GM12891 (cell line): ENCODE data around the gene UNC13B.

ENCODE experiments used
- DNase-seq: peaks from one replicate; pipeline ENCODE4 v3.0.0; 2011; ENCODE audit warnings: low spot score; ENCODE audit not compliant: insufficient read length
- FAIRE-seq: peaks from 2 replicates; lab custom pipeline; 2011; peaks lifted over from hg19 to GRCh38; lab: Jason Lieb, UNC
- PAX5 ChIP-seq: IDR thresholded peaks from 2 replicates; pipeline ENCODE4 v1.6.1; 2011; ENCODE audit warnings: low read length, moderate library complexity, mild to moderate bottlenecking; ENCODE audit not compliant: insufficient read depth, severe bottlenecking
- POLR2A ChIP-seq: IDR thresholded peaks from 2 replicates; pipeline ENCODE4 v1.6.1; 2011; ENCODE audit warnings: low read depth, low read length, control low read depth
- POLR2AphosphoS5 ChIP-seq: IDR thresholded peaks from 2 replicates; pipeline ENCODE4 v1.6.1; 2011; ENCODE audit warnings: low read depth, low read length, control low read depth
- POU2F2 ChIP-seq: IDR thresholded peaks from 2 replicates; pipeline ENCODE4 v1.6.1; 2011; ENCODE audit warnings: low read depth, mild to moderate bottlenecking, control low read depth, low read length, moderate library complexity
- SPI1 ChIP-seq: IDR thresholded peaks from 2 replicates; pipeline ENCODE4 v1.6.1; 2011; ENCODE audit warnings: low read depth, low read length, control low read depth
- TAF1 ChIP-seq: IDR thresholded peaks from 2 replicates; pipeline ENCODE4 v1.6.1; 2011; ENCODE audit warnings: low read depth, low read length, control low read depth

Gene UNC13B

GRCh38 chr9:35257986-35258659, 96.3 kb downstream of the UNC13B start:
- TF ChIP-seq PAX5 (no peak), SPI1 (no peak), POLR2AphosphoS5 (no peak), POU2F2 (no peak), POLR2A (no peak)
- DNase-seq (no peak), FAIRE-seq (no peak)

GRCh38 chr9:35258660-35259474, 97.1 kb downstream of the UNC13B start:
- TF ChIP-seq SPI1, result no peak
- no peak for DNase-seq
- no peak for FAIRE-seq

GRCh38 chr9:35260186-35260585, 98.4 kb downstream of the UNC13B start:
- no peak for TF ChIP-seq POLR2AphosphoS5
- no peak for TF ChIP-seq SPI1
- no peak for TF ChIP-seq PAX5
- TF ChIP-seq TAF1, result no peak
- TF ChIP-seq POU2F2, result no peak
- no peak for TF ChIP-seq POLR2A
- FAIRE-seq (no peak), DNase-seq (no peak)

- no peak for DNase-seq
- no peak for FAIRE-seq
- TF ChIP-seq POLR2A, result no peak
- TF ChIP-seq POLR2AphosphoS5, result no peak
- no peak for TF ChIP-seq TAF1
- TF ChIP-seq POU2F2, result no peak
- TF ChIP-seq SPI1, result no peak
- no peak for TF ChIP-seq PAX5
Observed at GRCh38 chr9:35262064-35262463, 100.3 kb downstream of the UNC13B start.

GRCh38 chr9:35267710-35268109, 105.9 kb downstream of the UNC13B start:
- FAIRE-seq (no peak), DNase-seq (no peak)
- TF ChIP-seq POLR2A (no peak), POU2F2 (no peak), PAX5 (no peak)

- no peak for DNase-seq
- FAIRE-seq, result no peak
- TF ChIP-seq POU2F2 (no peak), PAX5 (no peak), TAF1 (no peak), POLR2A (no peak)
Observed at GRCh38 chr9:35269919-35270318, 108.1 kb downstream of the UNC13B start.

- TF ChIP-seq POLR2A, result no peak
- TF ChIP-seq PAX5, result no peak
- TF ChIP-seq POU2F2, result no peak
- TF ChIP-seq TAF1, result no peak
- no peak for TF ChIP-seq POLR2AphosphoS5
- no peak for TF ChIP-seq SPI1
- DNase-seq, result no peak
- no peak for FAIRE-seq
Observed at GRCh38 chr9:35271637-35272036, 109.8 kb downstream of the UNC13B start.

GRCh38 chr9:35272989-35273388, 111.2 kb downstream of the UNC13B start:
- FAIRE-seq, result no peak
- DNase-seq, result no peak
- TF ChIP-seq POLR2AphosphoS5, result no peak
- TF ChIP-seq TAF1, result no peak
- no peak for TF ChIP-seq POU2F2
- TF ChIP-seq POLR2A, result no peak
- TF ChIP-seq SPI1, result no peak
- no peak for TF ChIP-seq PAX5

GRCh38 chr9:35273591-35273990, 111.8 kb downstream of the UNC13B start:
- FAIRE-seq, result no peak
- TF ChIP-seq PAX5 (no peak), POLR2A (no peak), POLR2AphosphoS5 (no peak), TAF1 (no peak), SPI1 (no peak), POU2F2 (no peak)
- DNase-seq, result no peak

GRCh38 chr9:35274993-35275392, 113.2 kb downstream of the UNC13B start:
- FAIRE-seq (no peak), DNase-seq (no peak)
- TF ChIP-seq PAX5 (no peak), POLR2A (no peak), POU2F2 (no peak), SPI1 (no peak), TAF1 (no peak), POLR2AphosphoS5 (no peak)

GRCh38 chr9:35277171-35277520, 115.3 kb downstream of the UNC13B start:
- DNase-seq (no peak), FAIRE-seq (no peak)
- no peak for TF ChIP-seq SPI1
- no peak for TF ChIP-seq POLR2A
